Activated CD8-positive, alpha-beta memory T cell treated with anti-CD3 and anti-CD28 coated beads for 1 hour (primary cell): ENCODE results near the gene TBCEL.
"Not testable (repeated sequence)": the region's sequence is repeated elsewhere in the genome, so short reads cannot be mapped to it uniquely, and the experiment has no call there.

Experiments
- DNase-seq, 2 donors: peaks; one replicate each; pipeline ENCODE4 v3.0.0-alpha.2; 2020; ENCODE audit warnings: low read depth in 1 of 2; ENCODE audit errors: extremely low read depth in 1 of 2

The TBCEL gene

GRCh38 chr11:121029153-121029552 is 5.3 kb downstream of the TBCEL start:
- DNase-seq, result no peak

- DNase-seq, result no peak
These were observed 6.0 kb downstream of the TBCEL start for GRCh38 chr11:121029813-121030445.

- no peak for DNase-seq
These were observed 7.3 kb downstream of the TBCEL start for GRCh38 chr11:121031167-121031566.

GRCh38 chr11:121031648-121032047 is 7.7 kb downstream of the TBCEL start:
- not testable (repeated sequence) for DNase-seq

GRCh38 chr11:121032546-121032945 is 8.6 kb downstream of the TBCEL start:
- no peak for DNase-seq

- no peak for DNase-seq
These were observed 9.7 kb downstream of the TBCEL start for GRCh38 chr11:121033635-121034034.

GRCh38 chr11:121035169-121035755 is 11.4 kb downstream of the TBCEL start:
- no peak for DNase-seq

GRCh38 chr11:121035780-121036179 is 11.9 kb downstream of the TBCEL start:
- no peak for DNase-seq

- DNase-seq, result no peak
These were observed 13.1 kb downstream of the TBCEL start for GRCh38 chr11:121037016-121037415.

GRCh38 chr11:121038648-121039409 is 14.9 kb downstream of the TBCEL start:
- DNase-seq, result no peak

GRCh38 chr11:121039971-121040613 is 16.2 kb downstream of the TBCEL start:
- no peak for DNase-seq

GRCh38 chr11:121040614-121041002 is 16.7 kb downstream of the TBCEL start:
- no peak for DNase-seq

- no peak for DNase-seq
These were observed 17.2 kb downstream of the TBCEL start for GRCh38 chr11:121041072-121041471.

- no peak for DNase-seq
These were observed 18.4 kb downstream of the TBCEL start for GRCh38 chr11:121042296-121042695.

GRCh38 chr11:121047926-121048325 is 24.0 kb downstream of the TBCEL start:
- no peak for DNase-seq

- no peak for DNase-seq
These were observed 24.7 kb downstream of the TBCEL start for GRCh38 chr11:121048464-121049233.

GRCh38 chr11:121053244-121053643 is 29.3 kb downstream of the TBCEL start:
- DNase-seq, result no peak

- DNase-seq, result no peak
These were observed 30.4 kb downstream of the TBCEL start for GRCh38 chr11:121054266-121054665.

- DNase-seq, result no peak
These were observed 31.2 kb downstream of the TBCEL start for GRCh38 chr11:121055076-121055475.

GRCh38 chr11:121057922-121058321 is 34.0 kb downstream of the TBCEL start:
- no peak for DNase-seq

GRCh38 chr11:121058941-121059340 is 35.0 kb downstream of the TBCEL start:
- no peak for DNase-seq
